Activated CD8-positive, alpha-beta T cell treated with anti-CD3 and anti-CD28 coated beads for 36 hours (primary cell): ENCODE data around the gene TNFRSF13B. TPM values are rescaled to one million over a fixed set of nuclear protein-coding genes. Genes with fewer than 3 reads are reported as not detected.
"Not testable (repeated sequence)": the region's sequence is repeated elsewhere in the genome, so short reads cannot be mapped to it uniquely, and the experiment has no call there.

ENCODE experiments used
- ATAC-seq: fragments of 200-7000 bp; cut with Tn5 transposase; one replicate; pipeline ENCODE4 v1.10.0; 2021; ENCODE audit warnings: mild to moderate bottlenecking, moderate library complexity
- CTCF ChIA-PET: fragments of 350-600 bp; sonication (Branson Sonifier 250); formaldehyde crosslinking; loops from one replicate; lab custom pipeline; 2021; ENCODE audit warnings: antibody characterized with exemption; lab: Charles Lee
- POLR2A ChIA-PET: fragments of 350-600 bp; sonication (Branson Sonifier 250); formaldehyde crosslinking; loops from one replicate; lab custom pipeline; 2021; ENCODE audit warnings: antibody characterized with exemption; lab: Charles Lee
- DNase-seq: peaks from one replicate; pipeline ENCODE4 v3.0.0-alpha.2; 2020
- H3K27ac Mint-ChIP-seq: one replicate; pipeline ENCODE4 v1.8.0; 2021; ENCODE audit warnings: mild to moderate bottlenecking, mixed read lengths
- H3K27me3 Mint-ChIP-seq: one replicate; pipeline ENCODE4 v1.8.0; 2021; ENCODE audit warnings: mixed read lengths
- H3K36me3 Mint-ChIP-seq: one replicate; pipeline ENCODE4 v1.8.0; 2021; ENCODE audit warnings: low read depth, mixed read lengths
- H3K4me1 Mint-ChIP-seq: one replicate; pipeline ENCODE4 v1.8.0; 2021; ENCODE audit warnings: low read depth, mixed read lengths
- H3K4me3 Mint-ChIP-seq: one replicate; pipeline ENCODE4 v1.8.0; 2021; ENCODE audit warnings: mild to moderate bottlenecking, moderate library complexity, mixed read lengths
- H3K9me3 Mint-ChIP-seq: one replicate; pipeline ENCODE4 v1.8.0; 2021; ENCODE audit warnings: mixed read lengths
- intact Hi-C: fragments of 100-400 bp; cut with micrococcal nuclease; formaldehyde crosslinking; loops from one replicate; pipeline ENCODE4 v1.10.0; 2022
- total RNA-seq, 2 experiments: library from RNA; stranded (reverse); gene quantifications; one replicate each; pipeline ENCODE4 v1.2.3, GENCODE V29; 2021
- TF ChIP-seq, protein P1 (sequence below): fragments of 200-600 bp; IDR thresholded peaks from one replicate; pipeline ENCODE4 v1.8.0; 2022; ENCODE audit warnings: antibody characterized with exemption, mild to moderate bottlenecking

TNFRSF13B gene
- total RNA-seq, 2 experiments from 2014 or later = not detected

GRCh38 chr17:16980813-16981731 is 9.2 kb upstream of the TNFRSF13B start:
- H3K4me1 Mint-ChIP-seq = peaks cover 12% of the 10 kb centered on the region
- no peak overlapping the region for H3K4me3 Mint-ChIP-seq
- TF ChIP-seq, protein P1, sequence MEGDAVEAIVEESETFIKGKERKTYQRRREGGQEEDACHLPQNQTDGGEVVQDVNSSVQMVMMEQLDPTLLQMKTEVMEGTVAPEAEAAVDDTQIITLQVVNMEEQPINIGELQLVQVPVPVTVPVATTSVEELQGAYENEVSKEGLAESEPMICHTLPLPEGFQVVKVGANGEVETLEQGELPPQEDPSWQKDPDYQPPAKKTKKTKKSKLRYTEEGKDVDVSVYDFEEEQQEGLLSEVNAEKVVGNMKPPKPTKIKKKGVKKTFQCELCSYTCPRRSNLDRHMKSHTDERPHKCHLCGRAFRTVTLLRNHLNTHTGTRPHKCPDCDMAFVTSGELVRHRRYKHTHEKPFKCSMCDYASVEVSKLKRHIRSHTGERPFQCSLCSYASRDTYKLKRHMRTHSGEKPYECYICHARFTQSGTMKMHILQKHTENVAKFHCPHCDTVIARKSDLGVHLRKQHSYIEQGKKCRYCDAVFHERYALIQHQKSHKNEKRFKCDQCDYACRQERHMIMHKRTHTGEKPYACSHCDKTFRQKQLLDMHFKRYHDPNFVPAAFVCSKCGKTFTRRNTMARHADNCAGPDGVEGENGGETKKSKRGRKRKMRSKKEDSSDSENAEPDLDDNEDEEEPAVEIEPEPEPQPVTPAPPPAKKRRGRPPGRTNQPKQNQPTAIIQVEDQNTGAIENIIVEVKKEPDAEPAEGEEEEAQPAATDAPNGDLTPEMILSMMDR = no peak
- H3K27me3 Mint-ChIP-seq = no peaks in the 10 kb centered on the region
- no peaks in the 10 kb centered on the region for H3K36me3 Mint-ChIP-seq
- ChIA-PET POLR2A (no interaction called here), CTCF (no interaction called here)
- ATAC-seq (no peak), DNase-seq (no peak)
- H3K9me3 Mint-ChIP-seq = no peaks in the 10 kb centered on the region
- H3K27ac Mint-ChIP-seq = no peak overlapping the region
- intact Hi-C loops = loop anchor here (10.0 kb wide), 1 partner anchor 56 kb away; no protein-coding TSS in a partner anchor

DNA sequence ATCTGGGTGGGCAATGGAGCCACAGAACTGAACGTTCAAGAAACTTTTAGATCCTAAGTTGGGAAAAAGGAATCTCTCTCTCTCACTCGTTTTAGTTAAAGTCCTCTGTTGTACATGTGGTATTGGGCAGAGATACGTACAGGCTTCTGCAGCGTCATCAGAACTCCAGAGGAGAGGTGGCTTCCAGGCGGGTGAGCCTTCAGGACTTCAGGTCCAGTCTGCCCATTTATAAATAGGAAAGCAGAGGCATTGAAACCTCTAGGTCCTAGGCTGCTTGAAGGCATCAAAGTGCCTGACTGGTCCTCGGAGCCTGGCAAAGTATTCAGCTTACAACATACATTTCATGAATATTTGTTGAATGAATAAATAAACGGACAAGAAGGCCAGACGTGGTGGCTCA is 8.1 kb upstream of the TNFRSF13B start:
- ChIA-PET POLR2A (no interaction called here), CTCF (no interaction called here)
- peaks cover 15% of the 10 kb centered on the region for H3K4me1 Mint-ChIP-seq

GRCh38 chr17:16979237-16979823 is 7.4 kb upstream of the TNFRSF13B start:
- intact Hi-C loops, CTCF ChIA-PET, H3K36me3 Mint-ChIP-seq, H3K27ac Mint-ChIP-seq, DNase-seq, ATAC-seq, H3K27me3 Mint-ChIP-seq, POLR2A ChIA-PET, H3K4me3 Mint-ChIP-seq, H3K9me3 Mint-ChIP-seq: not testable (repeated sequence)
- H3K4me1 Mint-ChIP-seq = peaks cover 15% of the 10 kb centered on the region

More for the DNA sequence above, 8.1 kb upstream of the TNFRSF13B start:
- Mint-ChIP-seq H3K27ac (no peak overlapping the region), H3K36me3 (no peaks in the 10 kb centered on the region), H3K27me3 (no peaks in the 10 kb centered on the region), H3K9me3 (no peaks in the 10 kb centered on the region), H3K4me3 (no peak overlapping the region)
- intact Hi-C loops = loop anchor here (10.0 kb wide), 1 partner anchor 55 kb away; no protein-coding TSS in a partner anchor
- no peak for ATAC-seq
- TF ChIP-seq, protein P1 = no peak
- DNase-seq = no peak

- ATAC-seq (no peak), DNase-seq (no peak)
- ChIA-PET CTCF (interaction anchor here (0.9 to 1.3 kb wide), 2 partner anchors 12 to 14 kb away, joined by 3 to 5 read pairs; no protein-coding TSS in a partner anchor), POLR2A (interaction anchor here (0.7 kb wide), 1 partner anchor 951 kb away, joined by 4 read pairs; no protein-coding TSS in a partner anchor)
- H3K4me3 Mint-ChIP-seq = no peak overlapping the region
- TF ChIP-seq, protein P1 = no peak
- H3K27ac Mint-ChIP-seq = no peak overlapping the region
- no peaks in the 10 kb centered on the region for H3K36me3 Mint-ChIP-seq
- no peaks in the 10 kb centered on the region for H3K27me3 Mint-ChIP-seq
- peaks cover 15% of the 10 kb centered on the region for H3K4me1 Mint-ChIP-seq
- intact Hi-C loops = no loop called here
- no peaks in the 10 kb centered on the region for H3K9me3 Mint-ChIP-seq
Measured at GRCh38 chr17:16977932-16978331, 6.0 kb upstream of the TNFRSF13B start.

GRCh38 chr17:16976725-16977550 is 5.0 kb upstream of the TNFRSF13B start:
- Mint-ChIP-seq H3K4me1 (peaks cover 15% of the 10 kb centered on the region), H3K36me3 (no peaks in the 10 kb centered on the region), H3K4me3 (no peak overlapping the region), H3K27ac (peak overlapping the region; percentile 73), H3K27me3 (no peaks in the 10 kb centered on the region), H3K9me3 (no peaks in the 10 kb centered on the region)
- POLR2A ChIA-PET = interaction anchor here (1.6 kb wide), 1 partner anchor 9 kb away, joined by 5 read pairs; no protein-coding TSS in a partner anchor
- ATAC-seq = no peak
- intact Hi-C loops = no loop called here
- CTCF ChIA-PET = interaction anchor here (0.9 to 1.5 kb wide), 4 partner anchors 11 to 15 kb away, joined by 3 to 9 read pairs (median 4); no protein-coding TSS in a partner anchor
- TF ChIP-seq, protein P1 = no peak
- no peak for DNase-seq
